ENCODE results near the gene NOS1AP.
"Not testable (repeated sequence)": the region's sequence is repeated elsewhere in the genome, so short reads cannot be mapped to it uniquely, and the experiment has no call there.

Gene NOS1AP

GRCh38 chr1:162172311-162173102 lies 103.0 kb downstream of the NOS1AP start:
- DNase-seq: no peak

- DNase-seq: not testable (repeated sequence)
These were observed 104.1 kb downstream of the NOS1AP start for GRCh38 chr1:162173607-162174006.

GRCh38 chr1:162174027-162174426 lies 104.5 kb downstream of the NOS1AP start:
- DNase-seq: not testable (repeated sequence)

- DNase-seq: no peak
These were observed 106.0 kb downstream of the NOS1AP start for GRCh38 chr1:162175379-162176081.

GRCh38 chr1:162177126-162177525 lies 107.6 kb downstream of the NOS1AP start:
- no peak for DNase-seq

- no peak for DNase-seq
These were observed 108.9 kb downstream of the NOS1AP start for GRCh38 chr1:162178432-162178831.

- DNase-seq: no peak
These were observed 109.6 kb downstream of the NOS1AP start for GRCh38 chr1:162179121-162179520.

GRCh38 chr1:162180813-162181212 lies 111.3 kb downstream of the NOS1AP start:
- no peak for DNase-seq

GRCh38 chr1:162182090-162182489 lies 112.6 kb downstream of the NOS1AP start:
- DNase-seq: no peak

- DNase-seq: no peak
These were observed 116.0 kb downstream of the NOS1AP start for GRCh38 chr1:162185314-162186025.

GRCh38 chr1:162186026-162186374 lies 116.5 kb downstream of the NOS1AP start:
- no peak for DNase-seq

- DNase-seq: no peak
These were observed 116.9 kb downstream of the NOS1AP start for GRCh38 chr1:162186406-162186805.

- no peak for DNase-seq
These were observed 118.3 kb downstream of the NOS1AP start for GRCh38 chr1:162187687-162188276.

GRCh38 chr1:162189345-162189744 lies 119.9 kb downstream of the NOS1AP start:
- DNase-seq: no peak

GRCh38 chr1:162191396-162192305 lies 122.2 kb downstream of the NOS1AP start:
- no peak for DNase-seq

GRCh38 chr1:162192306-162192678 lies 122.8 kb downstream of the NOS1AP start:
- DNase-seq: no peak

- no peak for DNase-seq
These were observed 123.3 kb downstream of the NOS1AP start for GRCh38 chr1:162192763-162193162.

GRCh38 chr1:162193221-162193620 lies 123.7 kb downstream of the NOS1AP start:
- DNase-seq: no peak

- no peak for DNase-seq
These were observed 124.3 kb downstream of the NOS1AP start for GRCh38 chr1:162193815-162194214.

- no peak for DNase-seq
These were observed 126.1 kb downstream of the NOS1AP start for GRCh38 chr1:162195567-162195966.

- no peak for DNase-seq
These were observed 126.9 kb downstream of the NOS1AP start for GRCh38 chr1:162196387-162196786.

- no peak for DNase-seq
These were observed 127.6 kb downstream of the NOS1AP start for GRCh38 chr1:162197041-162197531.

Data from fibroblast of skin of right quadriceps (primary cell).